Cerebellar cortex (tissue), 1 donor: ENCODE measurements around the gene COL4A5.
A peak's percentile ranks its signal among the peaks of the same experiment; 100 is the strongest.

Experiments
- DNase-seq: peaks from one replicate; pipeline ENCODE4 v3.0.0-alpha.2; 2015; ENCODE audit warnings: low spot score

Gene COL4A5

GRCh38 chrX:108642273-108642628 is 202.6 kb downstream of the COL4A5 start:
- no peak for DNase-seq

DNA sequence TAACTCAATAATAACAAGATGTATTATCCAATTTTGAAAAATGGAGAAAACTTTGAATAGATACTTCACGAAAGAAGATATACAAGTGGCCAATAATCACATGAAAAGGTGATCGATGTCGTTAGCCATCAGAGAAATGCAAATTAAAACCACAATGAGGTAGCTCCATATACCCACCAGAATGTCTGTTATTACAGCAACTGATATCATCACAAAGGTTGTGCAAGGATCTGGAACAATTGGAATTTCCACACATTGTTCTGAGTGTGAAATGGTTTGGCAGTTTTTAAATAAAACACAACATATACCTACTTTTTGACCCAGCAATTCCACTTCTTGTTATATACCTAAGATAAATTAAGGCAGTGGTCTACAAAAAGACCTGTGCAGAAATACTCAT is 225.1 kb downstream of the COL4A5 start:
- no peak for DNase-seq

GRCh38 chrX:108666101-108666500 is 226.5 kb downstream of the COL4A5 start:
- no peak for DNase-seq

GRCh38 chrX:108671526-108671925 is 231.9 kb downstream of the COL4A5 start:
- no peak for DNase-seq

DNA sequence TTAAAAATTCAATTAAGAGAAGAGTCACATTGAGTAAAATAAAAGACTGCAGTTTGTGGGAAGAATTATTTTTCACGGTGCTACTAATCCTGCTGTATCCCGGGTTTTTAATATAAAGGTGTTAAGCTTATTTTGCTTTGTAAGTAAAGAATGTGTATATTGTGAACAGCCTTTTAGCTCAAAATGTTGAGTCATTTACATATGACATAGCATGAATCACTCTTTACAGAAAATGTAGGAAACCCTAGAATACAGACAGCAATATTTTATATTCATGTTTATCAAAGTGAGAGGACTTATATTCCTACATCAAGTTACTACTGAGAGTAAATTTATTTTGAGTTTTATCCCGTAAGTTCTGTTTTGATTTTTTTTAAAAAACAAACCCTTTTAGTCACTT is 257.1 kb downstream of the COL4A5 start:
- no peak for DNase-seq

DNA sequence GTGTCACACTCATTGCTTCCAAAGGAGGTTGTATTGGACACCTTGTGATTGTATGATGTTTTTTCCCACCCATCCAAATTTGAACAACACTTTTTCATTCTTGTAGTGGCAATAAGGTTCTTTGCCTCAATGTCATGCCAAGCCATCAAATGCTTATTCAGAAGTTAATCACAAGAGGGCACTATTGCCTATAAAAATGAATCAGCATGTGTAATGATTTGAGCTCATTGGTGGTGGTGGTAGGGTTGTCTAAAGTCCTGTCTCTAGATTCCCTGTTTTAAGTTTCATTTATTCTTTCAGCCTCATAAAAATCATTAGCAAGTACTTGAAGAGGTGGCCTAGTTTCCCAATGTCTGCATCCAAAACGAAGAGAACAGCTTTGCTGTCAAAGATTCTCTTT is 259.7 kb downstream of the COL4A5 start:
- peak; percentile 0 for DNase-seq

DNA sequence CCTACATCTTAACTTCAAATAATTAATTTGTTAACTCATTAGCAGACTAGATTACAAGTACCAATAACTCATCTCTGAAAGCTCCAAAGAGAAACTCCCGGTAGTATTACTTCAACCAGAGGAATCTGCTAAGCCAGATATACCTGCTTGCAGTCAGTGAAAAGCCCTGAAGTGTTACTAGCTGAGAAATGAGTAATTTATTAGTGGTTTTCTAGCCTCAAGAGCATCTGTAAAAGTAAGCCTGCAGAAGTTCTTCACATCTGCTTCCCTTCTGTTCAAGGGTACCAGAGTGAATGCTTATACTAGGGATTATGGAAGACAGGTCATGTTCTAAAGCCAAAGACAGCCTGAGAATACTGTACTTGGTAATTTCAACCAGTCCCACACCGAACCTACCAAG is 262.0 kb downstream of the COL4A5 start:
- DNase-seq = no peak

DNA sequence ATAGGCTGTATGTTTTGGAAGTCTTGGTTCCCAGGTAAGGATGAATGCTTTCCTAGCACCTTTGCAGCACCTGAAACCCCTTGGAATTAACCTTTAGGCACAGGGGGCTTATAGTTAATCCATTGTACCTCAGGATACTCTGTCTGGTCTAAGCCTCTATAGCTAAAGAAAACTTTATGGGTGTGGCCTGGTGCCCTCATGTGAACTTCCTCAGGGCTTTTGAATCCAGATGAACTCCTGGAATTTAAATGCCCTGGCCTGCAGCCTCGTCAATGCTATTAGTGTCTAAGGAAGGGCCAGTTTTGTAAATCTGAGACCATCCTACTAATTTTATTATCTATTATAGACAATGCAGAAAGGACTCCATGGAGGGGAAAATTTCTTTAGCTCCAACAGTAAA is 262.9 kb downstream of the COL4A5 start:
- no peak for DNase-seq

- DNase-seq = no peak
Observed at GRCh38 chrX:108704839-108705238, 265.2 kb downstream of the COL4A5 start.

DNA sequence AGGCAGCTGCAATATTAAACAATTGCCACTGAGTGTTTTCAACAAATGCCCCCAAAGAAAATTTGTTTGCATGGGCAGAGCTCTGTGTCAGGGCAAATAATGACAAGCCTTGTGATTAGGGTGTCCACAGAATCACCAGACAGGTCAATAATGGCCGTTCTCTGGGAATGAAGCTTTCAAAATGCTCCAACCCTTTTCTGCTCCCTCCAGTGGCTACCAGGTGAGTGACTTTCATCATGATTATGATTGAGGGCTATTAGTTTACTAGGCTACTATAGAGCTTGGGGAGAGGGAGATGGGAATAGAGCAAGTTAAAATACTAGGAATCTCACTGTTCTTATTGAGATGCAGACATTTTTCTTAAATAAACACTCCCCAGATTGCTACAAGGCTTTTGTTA is 273.2 kb downstream of the COL4A5 start:
- DNase-seq = no peak

DNA sequence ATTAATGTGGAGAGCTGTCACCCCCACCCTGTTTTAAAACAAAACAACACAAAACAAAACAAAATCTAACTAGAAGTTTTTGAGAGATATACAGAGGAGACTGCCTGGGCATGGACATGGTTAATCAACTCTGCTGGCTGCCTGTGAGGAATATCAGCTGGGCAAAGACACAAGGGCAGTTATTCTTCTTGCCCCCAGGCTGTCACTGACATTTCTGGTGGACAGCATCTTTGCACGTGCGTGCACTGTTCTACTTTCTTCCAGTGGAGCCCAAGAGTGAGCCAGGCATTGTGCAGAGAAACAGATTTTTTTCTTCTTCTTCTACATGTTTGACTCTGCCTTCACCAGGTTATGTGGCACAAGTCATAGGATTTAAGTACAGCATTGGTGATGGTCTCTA is 282.9 kb downstream of the COL4A5 start:
- no peak for DNase-seq

DNA sequence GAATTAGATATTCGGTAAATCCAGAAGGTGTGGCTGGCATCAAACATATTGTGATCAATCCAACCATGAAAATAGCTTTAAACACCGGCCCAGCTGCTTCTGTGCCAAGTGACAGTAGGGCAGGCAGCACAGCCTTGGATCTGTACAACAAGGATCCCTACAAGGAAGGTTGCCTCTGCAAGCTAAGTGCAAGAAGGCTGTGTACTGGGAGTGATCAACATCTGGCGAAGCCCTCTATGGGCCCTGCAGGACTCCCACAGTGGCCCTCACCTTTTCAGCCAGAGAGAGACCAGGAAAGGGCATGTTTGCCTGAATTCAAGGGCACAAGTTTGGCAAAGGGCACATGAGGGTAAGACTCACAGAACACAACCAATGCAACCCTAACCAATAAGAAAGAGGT is 287.1 kb downstream of the COL4A5 start:
- DNase-seq = no peak

DNA sequence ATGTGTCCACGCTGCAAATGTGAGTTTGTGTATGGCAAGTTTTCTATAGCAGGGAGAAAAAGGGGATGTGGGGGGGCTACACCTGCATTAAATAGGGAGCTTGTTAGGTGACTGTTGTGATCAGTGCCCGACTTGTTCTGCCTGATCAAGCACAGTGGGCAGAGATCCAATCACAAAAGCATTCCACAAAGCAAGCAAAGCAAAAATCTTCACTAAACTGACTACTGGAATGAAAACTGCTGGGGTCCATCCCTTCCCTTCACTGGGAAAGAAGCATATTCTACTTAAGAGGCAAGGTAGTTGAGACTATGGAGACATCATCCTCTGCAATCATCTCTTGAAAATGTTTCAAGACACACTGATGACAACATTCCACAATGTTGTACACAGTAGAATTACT is 291.5 kb downstream of the COL4A5 start:
- DNase-seq = no peak

DNA sequence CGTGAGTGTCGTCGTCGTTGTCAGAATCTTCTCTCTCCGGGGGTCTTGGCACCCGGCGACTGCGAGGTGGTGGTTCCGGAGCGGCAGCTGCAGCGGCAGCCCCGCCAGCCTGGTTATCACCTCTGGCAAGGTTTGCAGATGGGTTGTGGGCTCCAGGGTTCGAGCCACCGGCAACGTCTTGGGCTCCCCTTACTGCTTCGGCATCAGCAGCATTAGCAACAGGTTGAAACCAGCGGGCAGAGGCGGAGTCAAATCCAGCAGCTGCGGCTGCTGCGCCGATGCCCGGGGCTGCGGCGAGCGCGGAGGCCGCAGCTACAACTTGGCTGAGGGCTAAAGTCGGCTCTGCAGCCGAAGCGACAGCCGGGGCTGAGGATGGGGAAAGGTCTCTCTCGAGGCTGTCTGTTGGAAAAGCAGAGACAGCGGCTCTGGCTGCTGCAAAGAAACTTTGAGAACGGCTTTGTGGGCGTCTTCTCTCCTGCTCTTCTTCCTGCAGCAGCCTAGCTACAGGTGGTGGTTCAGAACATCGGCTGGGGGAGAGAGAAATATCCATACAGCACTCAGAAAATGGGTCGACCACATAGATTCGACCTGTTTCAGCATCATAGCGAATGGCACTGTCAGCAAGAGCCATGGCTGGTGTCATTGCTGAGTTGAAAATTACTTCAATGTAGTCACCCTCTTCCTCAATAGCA is 293.1 kb downstream of the COL4A5 start:
- no peak for DNase-seq

DNA sequence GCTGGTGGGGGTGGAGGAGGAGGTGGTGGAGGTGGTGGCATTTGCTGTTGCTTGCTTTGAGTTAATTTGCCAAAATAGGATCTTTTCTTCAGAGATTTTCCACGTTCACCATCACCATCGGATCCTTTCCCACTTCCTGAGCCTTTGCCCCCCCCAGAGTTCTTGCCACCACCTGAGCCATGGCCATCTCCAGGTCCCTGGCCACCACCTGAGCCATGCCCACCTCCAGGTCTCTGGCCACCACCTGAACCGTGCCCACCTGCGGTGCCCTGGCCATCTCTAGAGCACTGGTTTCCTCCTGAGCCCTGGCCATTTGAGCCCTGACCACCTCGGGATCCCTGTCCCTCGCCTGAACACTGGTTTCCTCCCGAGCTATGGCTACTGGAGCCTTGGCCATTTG is 294.8 kb downstream of the COL4A5 start:
- DNase-seq = no peak

DNA sequence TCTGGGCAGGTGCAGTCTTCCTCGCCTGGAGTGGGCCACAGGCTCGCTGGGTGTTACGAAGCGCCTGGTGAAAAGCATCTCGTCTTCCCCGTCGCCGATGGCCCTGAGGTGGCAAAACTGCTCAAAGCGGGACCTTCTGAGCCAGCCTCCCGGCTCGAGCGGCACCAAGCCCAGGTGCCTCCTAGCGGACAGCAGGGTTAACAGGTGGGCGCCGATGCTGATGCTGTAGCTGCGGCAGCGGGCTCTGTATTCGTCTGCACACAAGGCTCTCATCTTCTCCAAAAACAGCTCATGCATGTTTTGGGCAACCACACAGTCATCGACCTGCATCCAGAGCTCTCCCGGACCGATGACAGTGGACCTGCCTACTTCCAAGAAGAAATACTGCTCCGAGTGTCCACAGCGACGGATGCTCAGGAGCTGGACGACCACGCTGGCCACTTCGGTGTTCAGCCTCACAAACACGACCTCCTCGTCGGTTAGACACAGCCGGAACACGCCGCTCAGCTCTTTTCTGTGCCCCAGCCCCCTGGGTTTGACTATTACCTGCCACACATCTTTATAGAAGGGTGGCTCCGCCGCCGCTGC is 295.5 kb downstream of the COL4A5 start:
- no peak for DNase-seq

DNA sequence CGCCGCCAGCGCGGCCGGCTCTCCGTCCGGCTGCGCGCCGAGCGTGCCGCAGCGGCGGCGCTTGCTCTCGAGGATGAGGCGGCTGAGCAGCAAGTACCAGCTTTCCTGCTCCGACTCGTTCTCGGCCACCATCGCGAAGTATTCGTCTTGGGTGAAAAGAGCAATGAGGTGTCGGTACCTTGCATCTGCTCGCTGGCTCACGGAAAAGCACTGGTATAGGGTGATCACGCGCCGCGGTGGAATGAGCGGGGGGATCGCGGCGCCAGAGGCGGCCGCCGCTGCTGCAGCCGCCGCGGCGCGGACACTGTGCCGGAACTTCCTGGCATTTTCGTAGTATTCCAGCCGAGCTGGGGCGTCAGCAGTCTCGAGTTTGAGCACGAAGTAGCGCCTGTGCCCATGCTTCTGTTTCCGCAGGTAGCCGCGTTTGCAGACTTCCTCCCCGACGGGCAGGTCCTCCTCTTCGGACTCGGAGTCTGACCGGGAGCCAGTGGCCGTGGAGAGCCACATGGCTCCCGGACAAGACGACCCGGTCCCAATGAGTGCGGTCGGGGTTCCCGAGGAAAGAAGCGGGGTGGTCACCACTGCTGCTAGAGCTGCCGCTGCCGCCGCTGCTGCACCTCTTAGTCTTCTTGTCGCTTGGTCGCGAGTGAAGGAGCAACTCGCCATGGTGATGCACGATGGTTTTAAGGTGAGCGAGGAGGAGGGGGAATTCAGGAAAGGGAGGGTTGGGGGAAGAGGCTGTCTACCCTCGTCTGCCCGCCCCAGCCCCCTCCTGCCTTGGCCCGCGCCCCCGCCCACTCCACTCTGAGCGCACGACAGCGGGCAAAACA is 296.3 kb downstream of the COL4A5 start:
- DNase-seq = no peak

DNA sequence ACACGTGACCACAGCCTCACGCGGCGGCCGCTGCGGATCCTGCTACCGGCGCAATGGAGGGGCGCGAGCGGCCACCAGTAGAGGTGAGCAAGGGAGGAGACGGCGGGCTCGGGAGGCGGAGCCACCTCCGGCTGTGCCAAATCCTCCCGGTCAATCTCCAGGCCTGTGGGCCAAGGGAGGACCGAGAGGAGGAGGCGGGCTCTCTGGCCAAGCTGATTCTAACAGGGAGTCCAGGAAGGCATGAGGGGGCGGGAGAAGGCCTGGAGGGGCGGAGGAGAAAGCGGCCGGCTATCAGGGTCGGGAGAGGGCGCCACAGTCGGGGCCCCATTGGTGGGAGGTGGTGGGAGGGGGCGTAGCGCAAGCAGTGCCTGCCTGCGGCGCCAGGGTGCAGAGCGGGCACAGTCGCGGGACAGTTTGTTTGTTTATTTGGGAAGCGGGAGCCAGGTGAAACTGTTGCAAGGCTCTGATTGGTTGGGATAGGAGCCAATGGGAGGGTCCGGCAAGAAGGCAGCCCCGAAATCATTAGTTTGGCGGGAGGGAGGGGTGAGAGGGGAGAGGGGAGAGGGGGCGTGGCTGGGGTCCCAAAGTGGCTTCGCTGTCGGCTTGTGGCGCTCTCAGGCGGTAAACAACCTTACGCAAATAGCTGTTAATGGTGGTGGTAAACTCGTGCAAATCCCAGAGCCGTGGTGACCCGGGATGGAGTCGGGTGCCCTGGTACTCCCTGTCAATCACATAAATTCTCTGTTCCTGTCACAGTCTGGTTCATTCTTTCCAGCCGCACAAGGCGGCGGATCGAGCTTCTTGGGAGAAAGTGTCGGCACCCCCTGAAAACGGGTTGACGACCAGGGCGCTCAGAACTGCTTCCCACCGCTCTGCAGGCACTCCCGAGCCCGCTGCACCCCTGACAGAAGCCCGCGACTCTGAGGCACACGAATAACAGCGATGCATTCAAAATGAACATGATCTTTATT is 297.2 kb downstream of the COL4A5 start, which contains the start of gene IRS4:
Gene IRS4 (minus strand): TSS at position 55 of the 971 bp plus-strand sequence.
- no peak for DNase-seq

DNA sequence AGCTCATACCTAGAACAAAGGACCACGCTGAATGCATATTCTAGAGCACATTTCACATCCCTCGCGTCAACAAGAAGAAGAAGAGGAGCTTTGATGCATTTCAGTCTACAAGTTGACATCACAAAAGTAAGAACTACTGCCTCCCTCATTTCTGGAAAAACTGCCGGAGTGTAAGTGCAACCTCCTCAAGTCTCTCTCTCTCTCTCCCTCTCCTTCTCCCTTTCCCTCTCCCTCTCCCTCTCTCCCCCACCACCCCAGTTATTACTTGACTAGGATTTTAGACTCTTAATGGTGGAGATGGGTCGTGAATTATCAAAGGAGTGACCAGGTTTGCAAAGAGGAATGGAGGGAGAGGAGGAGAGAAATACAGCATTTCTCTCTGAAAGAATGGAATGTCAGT is 298.1 kb downstream of the COL4A5 start:
- DNase-seq = no peak

DNA sequence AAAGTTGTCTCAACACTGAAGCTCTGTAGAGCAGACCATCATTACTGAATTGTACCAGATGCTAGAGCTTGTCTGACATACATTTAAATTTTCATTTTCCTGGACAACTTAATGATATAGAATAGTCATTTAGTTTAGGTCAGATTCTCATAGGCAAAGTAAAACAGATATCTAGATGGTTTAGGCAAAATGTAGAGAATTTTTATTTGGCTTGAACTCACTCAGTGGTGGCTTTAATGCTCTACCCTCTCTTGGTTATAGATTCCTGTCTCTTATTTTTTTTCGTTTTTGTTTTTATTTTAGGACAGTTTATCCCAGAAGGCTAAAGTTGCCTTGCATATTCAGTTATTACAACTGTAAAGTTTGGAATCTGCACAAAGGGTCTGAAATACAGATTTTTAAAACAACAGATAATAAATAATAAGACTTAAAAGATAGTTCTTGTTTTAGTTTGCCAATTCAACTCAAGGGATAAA is 300.7 kb downstream of the COL4A5 start:
- no peak for DNase-seq
